Astrocyte of the cerebellum (primary cell): ENCODE data around the gene AGAP1.
A peak's percentile ranks its signal among the peaks of the same experiment; 100 is the strongest.

Source experiments
- DNase-seq: peaks from one replicate; pipeline ENCODE4 v3.0.0-alpha.2; 2011; ENCODE audit warnings: low read depth
- H3K4me3 ChIP-seq: 2 replicates; pipeline ENCODE4 v1.5.1; 2011; ENCODE audit warnings: mild to moderate bottlenecking, low read depth, low read length, moderate library complexity
- in situ Hi-C: cut with HindIII; loops from 2 replicates; pipeline ENCODE4 v1.10.0; 2017; ENCODE audit warnings: low sequenced_read_pairs
- TF ChIP-seq, protein P1 (sequence below): IDR thresholded peaks from 2 replicates; pipeline ENCODE4 v1.5.1; 2012; ENCODE audit warnings: low read length, low read depth, moderate library complexity, mild to moderate bottlenecking; ENCODE audit errors: missing control alignments

The AGAP1 gene

DNA sequence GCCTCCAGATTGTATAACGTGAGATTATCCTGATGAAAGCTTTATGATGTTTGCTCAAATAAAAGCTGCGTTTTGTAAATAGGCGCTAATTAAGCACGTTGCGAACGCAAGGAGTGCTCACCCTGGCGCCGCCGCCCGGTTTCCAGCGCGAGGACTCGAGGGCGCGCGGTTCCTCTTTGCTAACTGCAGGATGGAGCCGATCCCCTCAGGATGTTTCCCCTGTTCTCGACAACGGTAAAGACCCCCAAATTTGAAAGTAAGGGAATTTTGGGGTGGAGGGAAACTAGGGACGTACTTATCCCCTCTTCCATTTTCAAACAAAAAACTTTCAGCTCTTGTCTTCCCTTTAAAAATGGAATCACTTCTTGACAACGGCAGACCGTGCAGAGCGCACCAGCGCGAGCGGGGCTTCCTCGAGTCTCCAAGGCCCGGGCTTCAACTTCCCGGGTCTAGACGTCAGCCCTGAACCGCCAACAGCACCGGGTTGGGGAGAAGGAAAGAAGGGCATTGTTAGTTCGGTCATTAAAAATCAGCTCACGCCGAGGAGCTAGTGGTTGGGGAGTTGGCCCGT lies 675.4 kb downstream of the AGAP1 start:
- TF ChIP-seq, protein P1, sequence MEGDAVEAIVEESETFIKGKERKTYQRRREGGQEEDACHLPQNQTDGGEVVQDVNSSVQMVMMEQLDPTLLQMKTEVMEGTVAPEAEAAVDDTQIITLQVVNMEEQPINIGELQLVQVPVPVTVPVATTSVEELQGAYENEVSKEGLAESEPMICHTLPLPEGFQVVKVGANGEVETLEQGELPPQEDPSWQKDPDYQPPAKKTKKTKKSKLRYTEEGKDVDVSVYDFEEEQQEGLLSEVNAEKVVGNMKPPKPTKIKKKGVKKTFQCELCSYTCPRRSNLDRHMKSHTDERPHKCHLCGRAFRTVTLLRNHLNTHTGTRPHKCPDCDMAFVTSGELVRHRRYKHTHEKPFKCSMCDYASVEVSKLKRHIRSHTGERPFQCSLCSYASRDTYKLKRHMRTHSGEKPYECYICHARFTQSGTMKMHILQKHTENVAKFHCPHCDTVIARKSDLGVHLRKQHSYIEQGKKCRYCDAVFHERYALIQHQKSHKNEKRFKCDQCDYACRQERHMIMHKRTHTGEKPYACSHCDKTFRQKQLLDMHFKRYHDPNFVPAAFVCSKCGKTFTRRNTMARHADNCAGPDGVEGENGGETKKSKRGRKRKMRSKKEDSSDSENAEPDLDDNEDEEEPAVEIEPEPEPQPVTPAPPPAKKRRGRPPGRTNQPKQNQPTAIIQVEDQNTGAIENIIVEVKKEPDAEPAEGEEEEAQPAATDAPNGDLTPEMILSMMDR: no peak
- no peak for DNase-seq
- in situ Hi-C loops: no loop called here
- H3K4me3 ChIP-seq: peak overlapping the region; percentile 50

GRCh38 chr2:236169741-236170589 lies 676.1 kb downstream of the AGAP1 start:
- DNase-seq: no peak
- peak overlapping the region; percentile 20 for H3K4me3 ChIP-seq
- TF ChIP-seq, protein P1: no peak
- in situ Hi-C loops: no loop called here

GRCh38 chr2:236170590-236171165 lies 676.8 kb downstream of the AGAP1 start:
- TF ChIP-seq, protein P1: no peak
- in situ Hi-C loops: no loop called here
- no peak for DNase-seq
- H3K4me3 ChIP-seq: no peak overlapping the region

GRCh38 chr2:236171181-236171679 lies 677.4 kb downstream of the AGAP1 start:
- no peak for DNase-seq
- H3K4me3 ChIP-seq: peak overlapping the region; percentile 10
- in situ Hi-C loops: no loop called here
- TF ChIP-seq, protein P1: no peak

DNA sequence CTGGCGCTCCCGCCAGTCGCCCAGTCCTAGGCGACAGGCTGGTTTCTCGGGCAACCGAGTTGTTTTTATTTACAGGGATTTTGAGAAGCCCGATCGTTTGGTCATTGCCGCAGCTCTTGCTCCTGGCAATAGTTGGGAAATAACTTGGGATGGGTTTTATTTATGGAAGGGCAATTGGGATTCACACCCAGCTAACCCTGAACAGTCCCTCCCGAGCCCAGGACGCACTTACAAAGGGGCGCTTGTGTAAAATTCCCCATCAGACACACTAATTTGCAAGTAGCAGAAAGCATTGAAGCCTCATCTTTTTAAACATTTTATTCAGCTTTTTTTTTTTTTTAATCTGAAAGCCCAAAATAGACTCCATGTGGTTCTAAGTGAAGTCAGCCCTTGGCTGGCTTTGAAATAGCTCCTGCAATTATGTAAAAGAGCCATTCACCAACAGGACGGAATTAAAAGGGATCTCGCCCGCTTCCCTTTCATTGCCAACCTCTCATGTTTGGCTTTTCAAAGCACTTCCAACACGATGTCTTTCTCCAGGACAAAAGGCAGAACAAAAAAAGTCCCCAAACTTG lies 677.9 kb downstream of the AGAP1 start:
- TF ChIP-seq, protein P1: no peak
- in situ Hi-C loops: no loop called here
- no peak for DNase-seq
- H3K4me3 ChIP-seq: peak overlapping the region; percentile 10

GRCh38 chr2:236172255-236173035 lies 678.6 kb downstream of the AGAP1 start:
- no peak for DNase-seq
- in situ Hi-C loops: no loop called here
- TF ChIP-seq, protein P1: no peak
- no peak overlapping the region for H3K4me3 ChIP-seq
